PC-9 (cell line): Measurements from ENCODE around the gene KRTAP9-3.

Source experiments
- CTCF ChIP-seq: fragments of 200-600 bp; sonication (generic); conservative IDR thresholded peaks from 2 replicates; pipeline ENCODE4 v1.6.1; 2017; ENCODE audit warnings: mixed run types, antibody characterized with exemption, mild to moderate bottlenecking, moderate library complexity
- EZH2 ChIP-seq: fragments of 200-600 bp; sonication (generic); IDR thresholded peaks from 2 replicates; pipeline ENCODE4 v1.8.0; 2017; ENCODE audit warnings: antibody characterized with exemption, low read depth

- TF ChIP-seq CTCF (no peak), EZH2 (no peak)
Observed at GRCh38 chr17:41264599-41264998, 32.4 kb downstream of the KRTAP9-3 start.
